MM.1S (cell line): ENCODE data around the gene NAA20.

Source experiments
- DNase-seq: peaks from one replicate; pipeline ENCODE4 v3.0.0-alpha.2; 2015
- H2AFZ ChIP-seq: fragments of 300-600 bp; sonication (generic); 2 replicates; pipeline ENCODE4 v1.6.0; 2016; ENCODE audit warnings: antibody characterized with exemption, low read length
- H3F3A ChIP-seq: fragments of 300-600 bp; sonication (generic); 2 replicates; pipeline ENCODE4 v1.6.1; 2016; ENCODE audit warnings: mild to moderate bottlenecking, antibody characterized with exemption, low read length, moderate library complexity, mixed read lengths; ENCODE audit not compliant: insufficient read depth
- H3K27ac ChIP-seq: fragments of 300-600 bp; sonication (generic); 2 replicates; pipeline ENCODE4 v1.5.1; 2016; ENCODE audit warnings: mild to moderate bottlenecking, low read length
- H3K27me3 ChIP-seq: fragments of 300-600 bp; sonication (generic); replicated peaks from 2 replicates; pipeline ENCODE4 v1.6.0; 2016; ENCODE audit warnings: low read length; ENCODE audit not compliant: insufficient read depth
- H3K36me3 ChIP-seq: fragments of 300-600 bp; sonication (generic); replicated peaks from 2 replicates; pipeline ENCODE4 v1.6.1; 2016; ENCODE audit warnings: mild to moderate bottlenecking, low read length, mixed read lengths; ENCODE audit not compliant: insufficient read depth
- H3K4me1 ChIP-seq: fragments of 300-600 bp; sonication (generic); 2 replicates; pipeline ENCODE4 v1.6.1; 2016; ENCODE audit warnings: low read length, mixed read lengths
- H3K4me2 ChIP-seq: fragments of 300-600 bp; sonication (generic); 2 replicates; pipeline ENCODE4 v1.6.0; 2016; ENCODE audit warnings: low read depth, low read length
- H3K4me3 ChIP-seq: fragments of 300-600 bp; sonication (generic); 2 replicates; pipeline ENCODE4 v1.5.1; 2016; ENCODE audit warnings: low read length, mixed read lengths
- H3K79me2 ChIP-seq: fragments of 300-600 bp; sonication (generic); 2 replicates; pipeline ENCODE4 v1.6.1; 2016; ENCODE audit warnings: mixed run types, low read length, mixed read lengths
- H3K9ac ChIP-seq: fragments of 300-600 bp; sonication (generic); 2 replicates; pipeline ENCODE4 v1.6.1; 2016; ENCODE audit warnings: low read length, mixed read lengths
- H3K9me2 ChIP-seq: fragments of 300-600 bp; sonication (generic); replicated peaks from 2 replicates; pipeline ENCODE4 v1.6.1; 2016; ENCODE audit warnings: mild to moderate bottlenecking, low read length, mixed read lengths; ENCODE audit not compliant: insufficient read depth
- H3K9me3 ChIP-seq: fragments of 300-600 bp; sonication (generic); replicated peaks from 2 replicates; pipeline ENCODE4 v1.6.1; 2016; ENCODE audit warnings: mild to moderate bottlenecking, low read length, mixed read lengths; ENCODE audit not compliant: insufficient read depth
- H4K20me1 ChIP-seq: fragments of 300-600 bp; sonication (generic); 2 replicates; pipeline ENCODE4 v1.6.1; 2016; ENCODE audit warnings: mild to moderate bottlenecking, low read length, moderate library complexity, mixed read lengths; ENCODE audit not compliant: insufficient read depth
- CTCF ChIP-seq: fragments of 300-600 bp; sonication (generic); IDR thresholded peaks from 2 replicates; pipeline ENCODE4 v1.5.1; 2016; ENCODE audit warnings: antibody characterized with exemption, low read length, mixed read lengths
- EZH2 ChIP-seq: fragments of 300-600 bp; sonication (generic); optimal IDR thresholded peaks from 2 replicates; pipeline ENCODE3; 2017; ENCODE audit warnings: low read depth, mild to moderate bottlenecking, antibody characterized with exemption, low read length, mixed read lengths
- EZH2phosphoT487 ChIP-seq: fragments of 300-600 bp; sonication (generic); IDR thresholded peaks from 2 replicates; pipeline ENCODE4 v1.6.1; 2018; ENCODE audit warnings: antibody characterized with exemption, low read length

NAA20 gene

DNA sequence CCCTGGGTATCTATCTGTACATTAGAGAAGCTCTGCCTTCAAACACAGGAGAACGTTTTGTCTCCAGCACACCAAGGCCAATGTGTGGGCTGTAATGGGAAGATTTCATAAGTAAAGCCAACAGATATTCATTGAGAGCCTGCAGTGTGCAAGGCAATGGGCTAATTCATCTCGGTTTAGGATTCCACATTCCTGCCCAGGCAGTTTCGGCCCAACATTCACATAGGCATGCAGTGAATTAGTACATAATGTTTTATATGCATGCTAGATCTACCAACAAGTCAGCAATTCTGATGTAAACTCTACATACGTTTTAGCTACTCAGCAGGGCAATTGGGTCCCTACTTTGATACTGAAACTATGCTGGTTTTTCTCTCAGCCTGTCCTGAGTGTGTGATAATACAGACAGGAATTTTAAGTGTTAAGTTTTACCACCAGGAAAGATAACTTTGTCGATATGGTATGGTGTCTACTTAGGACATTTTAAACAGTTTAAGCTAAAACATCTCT lies 46.9 kb upstream of the NAA20 start:
- Histone ChIP-seq H3K4me3 (no peak overlapping the region), H3K9ac (no peak overlapping the region), H3K4me1 (peaks cover 16% of the 10 kb centered on the region), H3K27me3 (peaks cover 83% of the 10 kb centered on the region), H3K9me3 (no peaks in the 10 kb centered on the region), H3F3A (peaks cover 7% of the 10 kb centered on the region; the same call in 1 of the 2 replicates), H3K36me3 (no peaks in the 10 kb centered on the region), H3K27ac (no peak overlapping the region), H4K20me1 (no peaks in the 10 kb centered on the region; the same call in 1 of the 2 replicates), H3K79me2 (no peaks in the 10 kb centered on the region), H2AFZ (no peak overlapping the region), H3K4me2 (no peak overlapping the region), H3K9me2 (no peaks in the 10 kb centered on the region)
- DNase-seq: no peak
- TF ChIP-seq EZH2 (no peak), EZH2phosphoT487 (no peak), CTCF (no peak)

DNA sequence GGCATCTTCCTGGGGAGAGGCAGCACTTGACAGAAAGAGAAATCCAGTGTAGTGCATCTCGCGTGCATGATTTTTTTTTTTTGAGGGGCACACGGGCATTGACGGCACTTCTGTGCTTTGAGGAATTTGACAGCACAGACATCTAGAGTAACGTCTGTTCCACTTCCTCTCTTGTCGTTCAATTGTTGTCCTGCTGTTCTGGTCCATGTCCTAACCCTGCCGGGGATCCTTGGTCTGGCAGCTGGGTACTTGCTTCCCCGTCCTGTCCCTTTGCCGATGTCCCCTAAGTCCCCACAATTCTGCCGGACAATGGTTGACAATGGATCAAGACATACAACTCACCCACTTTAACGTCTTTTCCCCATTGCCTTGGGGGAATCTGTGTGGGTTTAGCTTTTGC lies 46.0 kb upstream of the NAA20 start:
- Histone ChIP-seq H2AFZ (no peak overlapping the region), H3K79me2 (no peaks in the 10 kb centered on the region), H3K9me2 (no peaks in the 10 kb centered on the region), H3K9me3 (no peaks in the 10 kb centered on the region), H3K4me3 (no peak overlapping the region), H3F3A (peaks cover 7% of the 10 kb centered on the region; the same call in 1 of the 2 replicates), H4K20me1 (no peaks in the 10 kb centered on the region; the same call in 1 of the 2 replicates), H3K9ac (no peak overlapping the region), H3K27ac (no peak overlapping the region), H3K4me2 (no peak overlapping the region), H3K4me1 (peaks cover 16% of the 10 kb centered on the region), H3K36me3 (no peaks in the 10 kb centered on the region), H3K27me3 (peaks cover 83% of the 10 kb centered on the region)
- DNase-seq: no peak
- no peak for TF ChIP-seq CTCF
- no peak for TF ChIP-seq EZH2phosphoT487
- TF ChIP-seq EZH2: no peak

DNA sequence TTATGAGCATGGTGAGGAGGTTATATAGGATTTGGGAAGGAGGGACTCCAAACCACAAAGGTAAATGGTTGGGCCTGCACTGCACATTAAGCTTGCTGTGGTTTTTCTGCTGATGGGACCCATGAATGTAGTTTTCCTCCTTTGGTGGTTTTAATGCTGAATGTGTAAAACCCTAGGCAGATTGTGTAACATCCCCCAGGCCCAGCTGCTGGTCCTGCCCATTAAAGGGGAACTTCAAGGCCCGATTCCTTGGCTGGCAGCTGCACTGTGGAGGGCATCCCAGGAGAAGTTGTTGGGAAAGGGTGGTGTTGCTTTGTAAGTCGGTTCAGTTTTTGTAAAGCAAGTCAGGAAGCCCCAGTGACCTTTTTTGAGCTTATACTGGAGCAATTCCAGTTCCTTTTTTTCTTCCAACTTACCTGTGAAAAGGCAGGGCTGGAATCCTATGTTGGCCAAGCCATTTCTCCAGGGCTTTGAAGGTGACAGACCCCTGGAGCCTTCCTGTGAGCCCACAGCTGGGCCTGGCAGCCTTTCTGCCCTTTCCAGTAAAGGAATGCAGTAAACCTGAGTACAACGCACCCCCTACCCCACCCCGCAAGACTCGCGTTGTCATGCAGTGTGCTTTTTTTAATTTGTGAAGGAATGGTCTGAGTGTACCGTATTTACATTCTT lies 43.1 kb upstream of the NAA20 start:
- Histone ChIP-seq H4K20me1 (no peaks in the 10 kb centered on the region; the same call in 1 of the 2 replicates), H3K4me2 (no peak overlapping the region), H3K4me3 (no peak overlapping the region), H2AFZ (no peak overlapping the region), H3F3A (0 out of 2 replicates have a peak, but pooled peaks cover under 1% of the 10 kb centered on the region), H3K9me2 (no peaks in the 10 kb centered on the region), H3K27me3 (peaks cover 89% of the 10 kb centered on the region), H3K9me3 (no peaks in the 10 kb centered on the region), H3K9ac (no peak overlapping the region), H3K4me1 (peaks cover 6% of the 10 kb centered on the region), H3K27ac (no peak overlapping the region), H3K36me3 (no peaks in the 10 kb centered on the region), H3K79me2 (no peaks in the 10 kb centered on the region)
- DNase-seq: no peak
- TF ChIP-seq EZH2 (no peak), CTCF (no peak), EZH2phosphoT487 (no peak)
